ENCODE data around the gene TLE1.

The TLE1 gene

GRCh38 chr9:81686614-81687520, 2.5 kb downstream of the TLE1 start:
- DNase-seq (ENCODE audit: low spot score), result peak; percentile 88

DNA sequence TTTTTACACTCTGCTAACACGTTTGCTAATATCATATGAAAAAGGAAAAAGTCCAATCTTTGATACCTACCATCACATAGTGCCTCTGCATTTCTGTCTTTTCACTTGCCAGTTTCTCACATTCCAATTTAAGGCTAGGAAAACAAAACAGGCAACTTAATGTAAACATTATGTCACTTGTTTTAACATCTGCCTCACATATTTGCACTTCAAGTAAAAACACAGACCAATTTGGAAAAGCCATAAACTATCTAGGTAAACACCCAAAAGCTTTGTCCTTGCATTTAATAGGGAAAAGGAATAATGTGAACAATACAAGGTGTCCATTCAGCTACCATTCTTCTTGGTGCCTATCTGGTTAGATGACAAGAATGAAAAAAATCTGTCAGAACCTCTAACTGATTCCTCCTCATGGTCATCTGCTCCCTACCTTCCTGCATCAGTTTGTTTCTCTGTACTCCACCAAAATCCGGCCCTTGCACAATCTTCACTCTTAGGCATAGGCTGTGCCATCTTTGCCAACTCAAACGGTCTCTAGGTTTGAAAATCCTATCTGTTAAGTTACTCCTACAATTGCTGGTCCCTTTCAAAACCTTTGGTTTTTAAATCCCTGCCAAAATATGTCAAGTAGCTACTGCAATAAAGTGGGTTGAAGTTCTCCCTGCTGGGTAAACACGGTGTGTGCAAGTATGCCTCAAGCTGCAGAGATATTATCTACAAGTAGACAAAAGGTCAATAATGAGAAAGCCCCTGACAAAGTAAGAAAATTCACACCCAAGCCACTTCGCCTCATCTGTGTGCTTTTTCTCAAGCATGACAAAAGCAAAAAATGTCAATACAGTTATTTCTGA, 3.4 kb downstream of the TLE1 start:
- DNase-seq (ENCODE audit: low spot score), result no peak

DNA sequence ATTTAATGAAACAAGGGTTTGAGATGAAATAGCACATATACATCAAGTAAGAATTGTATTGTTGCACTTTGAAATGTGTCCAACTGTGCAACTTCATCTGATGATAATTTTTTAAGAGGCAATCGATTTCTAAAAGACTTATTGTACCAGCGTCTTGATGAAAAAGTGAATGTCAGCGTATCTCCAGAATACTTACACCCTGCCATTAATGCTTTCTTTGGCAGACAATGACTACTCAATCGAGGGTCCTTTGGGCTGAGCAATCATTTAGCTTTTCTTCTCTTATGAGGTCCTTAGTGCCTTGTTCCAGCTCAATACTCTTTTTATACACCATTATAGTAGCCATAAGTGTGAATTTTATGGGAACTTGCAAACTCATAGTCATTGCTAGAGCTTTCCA, 4.7 kb downstream of the TLE1 start:
- no peak for DNase-seq (ENCODE audit: low spot score)

GRCh38 chr9:81683704-81684103, 5.6 kb downstream of the TLE1 start:
- no peak for DNase-seq (ENCODE audit: low spot score)

DNA sequence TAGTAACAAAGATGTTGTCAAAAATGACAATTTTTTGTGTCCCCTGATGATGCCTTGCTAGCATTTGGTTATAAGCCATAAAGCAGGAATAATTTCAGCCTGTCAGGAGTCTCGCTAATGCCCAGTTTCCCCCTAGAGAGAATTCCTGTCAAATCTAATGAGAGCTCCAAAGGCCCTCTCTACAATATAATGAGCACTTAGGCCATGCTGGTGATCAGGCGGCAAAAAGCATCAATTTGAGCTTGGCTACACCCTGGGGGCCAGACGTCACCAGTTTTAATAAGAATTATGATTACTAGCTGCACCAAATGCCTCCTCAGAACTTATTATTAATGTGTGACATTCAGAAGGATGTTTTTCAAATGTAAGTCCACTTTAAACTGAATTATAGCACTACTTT, 6.1 kb downstream of the TLE1 start:
- no peak for DNase-seq (ENCODE audit: low spot score)

DNA sequence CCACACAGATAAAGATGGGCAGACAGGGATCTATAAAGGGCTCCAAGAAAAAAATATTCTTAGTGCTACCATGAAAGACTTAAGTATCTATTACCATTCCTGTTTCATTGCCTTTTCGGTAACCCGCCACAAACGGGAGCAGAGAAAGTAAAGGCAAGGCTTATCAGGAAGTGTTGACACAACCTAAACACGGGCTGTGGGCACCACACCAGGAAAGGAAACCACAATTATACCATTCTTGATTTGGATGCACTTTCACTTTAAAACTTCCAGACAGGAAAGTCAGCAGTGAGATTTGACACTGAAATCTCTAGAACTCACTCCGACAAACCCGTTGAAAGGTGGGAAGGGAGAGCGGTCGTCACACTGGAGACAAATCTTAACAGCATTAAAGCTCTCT, 6.5 kb downstream of the TLE1 start:
- no peak for DNase-seq (ENCODE audit: low spot score)

- no peak for DNase-seq (ENCODE audit: low spot score)
Measured at GRCh38 chr9:81682177-81682576, 7.2 kb downstream of the TLE1 start.

- no peak for DNase-seq (ENCODE audit: low spot score)
Measured at GRCh38 chr9:81680506-81680905, 8.8 kb downstream of the TLE1 start.

DNA sequence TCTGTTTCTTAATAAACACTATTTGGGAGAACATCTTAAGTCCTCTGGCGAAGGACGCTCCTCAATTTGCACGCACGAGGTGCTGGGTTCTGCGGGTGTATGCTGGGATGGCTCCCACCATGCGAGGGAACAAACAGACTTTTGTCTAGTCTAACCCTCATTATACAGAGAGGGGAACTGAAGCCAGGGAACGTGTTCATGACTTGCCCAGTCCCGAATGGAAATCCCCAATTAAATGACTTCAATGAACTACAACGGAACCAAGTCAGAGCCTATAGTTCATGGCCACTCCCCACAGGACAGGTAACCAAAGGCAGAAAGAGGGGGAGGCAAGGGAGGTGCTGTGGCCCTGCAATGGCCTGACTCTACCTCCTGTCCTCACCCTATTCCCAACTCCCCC, 9.3 kb downstream of the TLE1 start:
- DNase-seq (ENCODE audit: low spot score), result no peak

DNA sequence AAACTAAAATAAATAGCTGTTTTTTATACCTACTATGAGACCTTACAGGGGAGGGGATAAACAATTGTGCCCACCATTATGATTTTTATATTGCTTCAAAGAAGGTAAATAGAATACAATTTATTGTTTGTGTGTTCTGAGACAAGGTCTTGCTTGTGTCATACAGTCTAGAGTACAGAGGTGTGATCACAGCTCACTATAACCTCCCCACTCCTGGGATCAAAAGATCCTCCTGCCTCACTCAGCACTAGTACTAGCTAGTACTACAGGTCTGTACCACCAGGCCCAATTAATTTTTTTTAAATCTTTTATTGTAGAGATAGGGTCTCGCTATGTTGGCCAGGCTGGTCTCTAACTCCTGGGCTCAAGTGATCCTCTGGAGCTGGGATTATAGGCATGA, 11.3 kb downstream of the TLE1 start:
- DNase-seq (ENCODE audit: low spot score), result no peak

- no peak for DNase-seq (ENCODE audit: low spot score)
Measured at GRCh38 chr9:81676395-81676794, 13.0 kb downstream of the TLE1 start.

GRCh38 chr9:81673310-81673709, 16.0 kb downstream of the TLE1 start:
- DNase-seq (ENCODE audit: low spot score), result no peak

DNA sequence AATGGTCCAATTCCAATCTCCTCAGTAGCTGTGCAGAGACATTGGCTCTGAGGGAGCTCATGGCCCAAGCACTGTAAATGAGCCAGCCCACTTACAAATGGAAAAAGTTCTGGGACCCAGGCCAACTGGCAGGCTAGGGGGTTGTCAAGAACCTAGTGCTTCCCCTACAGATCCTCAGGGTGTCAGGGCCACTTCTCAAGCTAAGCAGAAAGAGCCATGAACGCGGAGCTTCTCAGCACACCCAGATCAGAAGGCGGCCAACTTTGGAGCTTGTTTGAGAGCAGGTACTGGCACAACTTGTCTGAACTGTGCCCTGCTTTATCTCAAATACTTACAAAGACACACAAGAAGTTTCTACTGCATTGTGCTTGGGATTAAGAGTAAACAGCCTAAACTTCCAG, 17.5 kb downstream of the TLE1 start:
- DNase-seq (ENCODE audit: low spot score), result no peak

- DNase-seq (ENCODE audit: low spot score), result peak; percentile 89
Measured at GRCh38 chr9:81669866-81670265, 19.5 kb downstream of the TLE1 start.

- DNase-seq (ENCODE audit: low spot score), result peak; percentile 75
Measured at GRCh38 chr9:81669041-81669651, 20.2 kb downstream of the TLE1 start.

DNA sequence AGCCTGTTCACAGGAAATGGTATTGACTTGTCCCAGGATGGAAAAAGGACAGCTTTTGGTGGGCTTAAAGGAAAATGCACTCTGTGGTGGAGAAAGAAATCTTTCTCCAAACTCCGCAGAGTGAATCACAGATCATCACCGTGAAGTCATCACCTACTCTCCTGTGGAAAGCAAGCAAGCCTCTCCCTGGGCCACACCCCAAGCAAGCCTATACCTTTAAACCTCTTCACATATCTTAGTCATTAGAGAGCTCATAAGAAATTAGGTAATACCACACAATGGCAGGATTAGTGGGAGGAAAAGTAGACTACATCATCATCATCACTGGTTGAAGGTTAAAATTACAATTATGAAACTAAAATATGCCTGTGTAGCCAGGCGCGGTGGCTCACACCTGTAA, 23.2 kb downstream of the TLE1 start:
- DNase-seq (ENCODE audit: low spot score), result no peak

GRCh38 chr9:81665322-81665871, 23.9 kb downstream of the TLE1 start:
- peak; percentile 66 for DNase-seq (ENCODE audit: low spot score)

GRCh38 chr9:81664638-81665222, 24.6 kb downstream of the TLE1 start:
- DNase-seq (ENCODE audit: low spot score), result peak; percentile 35

GRCh38 chr9:81661339-81661738, 28.0 kb downstream of the TLE1 start:
- DNase-seq (ENCODE audit: low spot score), result no peak

DNA sequence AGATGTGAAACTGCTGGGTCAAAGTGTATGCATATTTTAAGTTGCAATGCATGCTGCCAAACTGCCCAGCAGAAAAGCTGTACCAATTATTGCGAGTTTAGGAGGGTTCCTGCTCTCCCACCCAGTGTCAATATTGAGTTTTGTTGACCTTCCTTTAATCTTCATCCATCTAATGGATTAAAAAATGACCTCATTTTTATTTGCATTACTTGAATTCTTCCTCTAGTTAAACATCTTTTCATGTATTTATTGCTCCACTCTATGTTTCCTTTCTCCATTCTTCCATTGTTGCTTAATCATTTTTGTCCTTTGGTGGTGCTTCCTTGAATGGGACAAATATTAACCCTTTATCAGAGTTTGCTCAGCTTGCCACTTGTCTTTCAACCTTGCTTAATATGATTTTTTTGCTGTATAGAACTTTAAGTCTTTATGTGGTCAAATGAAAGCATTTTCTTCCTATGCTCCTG, 32.4 kb downstream of the TLE1 start:
- no peak for DNase-seq (ENCODE audit: low spot score)

DNA sequence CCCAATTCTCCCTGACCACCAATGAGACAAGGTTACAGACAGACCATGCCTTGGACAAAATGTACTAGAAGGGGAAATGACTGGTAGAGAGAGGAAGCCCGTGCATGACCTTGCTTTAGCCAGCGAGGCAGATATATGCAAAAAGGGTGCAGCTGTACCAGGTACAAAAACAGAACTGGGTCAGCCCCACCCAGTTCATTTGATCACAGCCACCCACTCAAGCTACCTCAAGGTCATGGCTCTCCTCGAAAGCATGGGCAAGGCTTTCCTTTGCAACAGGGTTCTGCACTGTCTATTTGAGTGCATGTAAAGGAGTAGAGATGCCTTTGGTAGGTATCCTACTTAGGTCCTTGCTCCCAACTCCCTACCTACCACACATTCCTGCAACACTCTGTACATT, 33.3 kb downstream of the TLE1 start:
- no peak for DNase-seq (ENCODE audit: low spot score)

Data from SK-N-DZ (cell line).